Breast epithelium (tissue), 4 donors: ENCODE measurements around the gene DES. TPM values are rescaled to one million over a fixed set of nuclear protein-coding genes. Genes with fewer than 3 reads are reported as not detected.

ENCODE experiments used
- DNase-seq, 2 donors: peaks; one replicate each; pipeline ENCODE4 v3.0.0-alpha.2; 2019; ENCODE audit warnings: low spot score in 2 of 2
- H3K27ac ChIP-seq, 2 donors: fragments of 200-600 bp; sonication (generic) in 1 of 2; one replicate each; pipeline ENCODE4 v1.5.1; 2016 to 2019; ENCODE audit warnings: mild to moderate bottlenecking in 1 of 2
- H3K27me3 ChIP-seq, 2 donors: fragments of 200-600 bp; sonication (generic) in 1 of 2; one replicate each; pipeline versions ENCODE4 v1.5.1 to v1.6.0; 2017 to 2019; ENCODE audit warnings: control low read depth in 1 of 2, mild to moderate bottlenecking in 1 of 2
- H3K36me3 ChIP-seq: fragments of 200-600 bp; one replicate; pipeline ENCODE4 v1.5.1; 2019
- H3K4me1 ChIP-seq, 2 donors: fragments of 200-600 bp; sonication (generic); one replicate each; pipeline ENCODE4 v1.5.1; 2016 to 2019; ENCODE audit warnings: control low read depth in 1 of 2
- H3K4me3 ChIP-seq, 3 donors: fragments of 200-600 bp; sonication (generic); 1 replicate in 2 of 3; 2 replicates in 1 of 3; pipeline ENCODE4 v1.5.1; 2016 to 2019; ENCODE audit warnings: mild to moderate bottlenecking in 3 of 3, moderate library complexity in 2 of 3
- H3K9me3 ChIP-seq, 2 donors: fragments of 200-600 bp; sonication (generic) in 1 of 2; one replicate each; pipeline ENCODE4 v1.5.1; 2016 to 2019; ENCODE audit warnings: control low read depth in 1 of 2
- POLR2A ChIP-seq: fragments of 450-650 bp; IDR thresholded peaks from one replicate; pipeline ENCODE4 v1.6.1; 2016; ENCODE audit warnings: antibody characterized with exemption, mild to moderate bottlenecking, moderate library complexity
- POLR2AphosphoS5 ChIP-seq, 3 donors: sonication (generic); formaldehyde crosslinking; IDR thresholded peaks; one replicate each; pipeline ENCODE4 v1.6.1; 2017; ENCODE audit warnings: antibody characterized with exemption in 3 of 3
- intact Hi-C: fragments of 100-400 bp; cut with DNase I; formaldehyde crosslinking; loops from one replicate; pipeline ENCODE4 v1.15.1; 2023; ENCODE audit warnings: low total_unique reads
- total RNA-seq, 3 donors: library from RNA; depleted of rRNA; stranded (reverse); fragments of >200 nt; gene quantifications; one replicate each; pipeline ENCODE4 v1.1.0, GENCODE V29; 2016
- TF ChIP-seq, protein P1 (sequence below), 3 donors: fragments of 450-650 bp; IDR thresholded peaks; one replicate each; pipeline ENCODE4 v1.5.1; 2016 to 2017; ENCODE audit warnings: antibody characterized with exemption in 3 of 3, mild to moderate bottlenecking in 3 of 3, moderate library complexity in 3 of 3

The DES gene
- total RNA-seq, 3 donors from 2014 or later, result 17.1 to 29.6 (median 29.5) TPM

DNA sequence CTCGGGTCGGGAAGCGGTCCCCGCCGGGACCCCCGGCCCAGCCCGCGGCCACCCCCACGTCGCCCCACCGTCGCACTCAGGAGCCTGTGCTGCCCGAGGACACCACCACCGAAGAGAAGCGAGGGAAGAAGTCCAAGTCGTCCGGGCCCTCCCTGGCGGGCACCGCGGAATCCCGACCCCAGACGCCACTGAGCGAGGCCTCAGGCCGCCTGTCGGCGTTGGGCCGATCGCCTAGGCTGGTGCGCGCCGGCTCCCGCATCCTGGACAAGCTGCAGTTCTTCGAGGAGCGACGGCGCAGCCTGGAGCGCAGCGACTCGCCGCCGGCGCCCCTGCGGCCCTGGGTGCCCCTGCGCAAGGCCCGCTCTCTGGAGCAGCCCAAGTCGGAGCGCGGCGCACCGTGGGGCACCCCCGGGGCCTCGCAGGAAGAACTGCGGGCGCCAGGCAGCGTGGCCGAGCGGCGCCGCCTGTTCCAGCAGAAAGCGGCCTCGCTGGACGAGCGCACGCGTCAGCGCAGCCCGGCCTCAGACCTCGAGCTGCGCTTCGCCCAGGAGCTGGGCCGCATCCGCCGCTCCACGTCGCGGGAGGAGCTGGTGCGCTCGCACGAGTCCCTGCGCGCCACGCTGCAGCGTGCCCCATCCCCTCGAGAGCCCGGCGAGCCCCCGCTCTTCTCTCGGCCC is 30.1 kb downstream of the DES start:
- H3K9me3 ChIP-seq, result no peaks in the 10 kb centered on the region

GRCh38 chr2:219448776-219449341 is 30.7 kb downstream of the DES start:
- intact Hi-C loops, result no loop called here
- H3K36me3 ChIP-seq, result no peaks in the 10 kb centered on the region
- peaks cover 0 to 6% of the 10 kb centered on the region in 2 donors for H3K4me1 ChIP-seq
- no peak for DNase-seq
- H3K27ac ChIP-seq, result no peak overlapping the region
- no peaks in the 10 kb centered on the region for H3K27me3 ChIP-seq
- H3K4me3 ChIP-seq, result no peak overlapping the region
- H3K9me3 ChIP-seq, result no peaks in the 10 kb centered on the region
- TF ChIP-seq POLR2AphosphoS5 (IDR thresholded peaks at IDR 0.05) (no peak), POLR2A (no peak)
- TF ChIP-seq, protein P1, sequence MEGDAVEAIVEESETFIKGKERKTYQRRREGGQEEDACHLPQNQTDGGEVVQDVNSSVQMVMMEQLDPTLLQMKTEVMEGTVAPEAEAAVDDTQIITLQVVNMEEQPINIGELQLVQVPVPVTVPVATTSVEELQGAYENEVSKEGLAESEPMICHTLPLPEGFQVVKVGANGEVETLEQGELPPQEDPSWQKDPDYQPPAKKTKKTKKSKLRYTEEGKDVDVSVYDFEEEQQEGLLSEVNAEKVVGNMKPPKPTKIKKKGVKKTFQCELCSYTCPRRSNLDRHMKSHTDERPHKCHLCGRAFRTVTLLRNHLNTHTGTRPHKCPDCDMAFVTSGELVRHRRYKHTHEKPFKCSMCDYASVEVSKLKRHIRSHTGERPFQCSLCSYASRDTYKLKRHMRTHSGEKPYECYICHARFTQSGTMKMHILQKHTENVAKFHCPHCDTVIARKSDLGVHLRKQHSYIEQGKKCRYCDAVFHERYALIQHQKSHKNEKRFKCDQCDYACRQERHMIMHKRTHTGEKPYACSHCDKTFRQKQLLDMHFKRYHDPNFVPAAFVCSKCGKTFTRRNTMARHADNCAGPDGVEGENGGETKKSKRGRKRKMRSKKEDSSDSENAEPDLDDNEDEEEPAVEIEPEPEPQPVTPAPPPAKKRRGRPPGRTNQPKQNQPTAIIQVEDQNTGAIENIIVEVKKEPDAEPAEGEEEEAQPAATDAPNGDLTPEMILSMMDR (IDR thresholded peaks at IDR 0.05), result no peak

More for the DNA sequence above, 30.1 kb downstream of the DES start:
- no peak overlapping the region for H3K4me3 ChIP-seq
- H3K27ac ChIP-seq, result no peak overlapping the region
- DNase-seq, result no peak
- no peaks in the 10 kb centered on the region for H3K27me3 ChIP-seq
- TF ChIP-seq POLR2A, result no peak
- TF ChIP-seq, protein P1 (IDR thresholded peaks at IDR 0.05), result no peak
- TF ChIP-seq POLR2AphosphoS5 (IDR thresholded peaks at IDR 0.05), result no peak
- no peaks in the 10 kb centered on the region for H3K4me1 ChIP-seq
- H3K36me3 ChIP-seq, result no peaks in the 10 kb centered on the region
- intact Hi-C loops, result no loop called here

DNA sequence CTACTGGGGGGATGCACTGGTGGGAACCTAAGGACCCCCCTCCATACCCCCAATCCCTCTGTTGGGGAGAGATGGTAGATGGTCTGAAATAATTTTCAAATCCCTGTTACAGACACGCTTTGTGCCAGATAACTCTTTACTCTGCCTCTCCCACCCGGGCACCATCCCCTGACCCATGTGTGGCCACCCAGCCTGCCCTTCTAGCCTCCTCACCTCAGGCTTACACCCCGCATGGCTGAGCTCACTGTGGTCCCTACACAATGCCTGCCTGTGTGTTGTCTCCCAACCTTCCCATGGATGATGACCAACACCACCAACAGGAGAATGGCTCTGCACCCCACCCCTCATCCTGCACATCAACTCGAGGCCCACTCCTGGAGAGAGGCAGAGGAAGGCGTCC is 31.4 kb downstream of the DES start:
- H3K4me3 ChIP-seq, result no peak overlapping the region
- DNase-seq, result no peak
- H3K4me1 ChIP-seq, result peaks cover 0 to 9% of the 10 kb centered on the region in 2 donors
- H3K27ac ChIP-seq, result no peak overlapping the region
- TF ChIP-seq, protein P1 (IDR thresholded peaks at IDR 0.05), result no peak
- TF ChIP-seq POLR2AphosphoS5 (IDR thresholded peaks at IDR 0.05), result no peak
- no peak for TF ChIP-seq POLR2A
- no peaks in the 10 kb centered on the region for H3K36me3 ChIP-seq
- intact Hi-C loops, result no loop called here
- H3K9me3 ChIP-seq, result no peaks in the 10 kb centered on the region
- no peaks in the 10 kb centered on the region for H3K27me3 ChIP-seq

DNA sequence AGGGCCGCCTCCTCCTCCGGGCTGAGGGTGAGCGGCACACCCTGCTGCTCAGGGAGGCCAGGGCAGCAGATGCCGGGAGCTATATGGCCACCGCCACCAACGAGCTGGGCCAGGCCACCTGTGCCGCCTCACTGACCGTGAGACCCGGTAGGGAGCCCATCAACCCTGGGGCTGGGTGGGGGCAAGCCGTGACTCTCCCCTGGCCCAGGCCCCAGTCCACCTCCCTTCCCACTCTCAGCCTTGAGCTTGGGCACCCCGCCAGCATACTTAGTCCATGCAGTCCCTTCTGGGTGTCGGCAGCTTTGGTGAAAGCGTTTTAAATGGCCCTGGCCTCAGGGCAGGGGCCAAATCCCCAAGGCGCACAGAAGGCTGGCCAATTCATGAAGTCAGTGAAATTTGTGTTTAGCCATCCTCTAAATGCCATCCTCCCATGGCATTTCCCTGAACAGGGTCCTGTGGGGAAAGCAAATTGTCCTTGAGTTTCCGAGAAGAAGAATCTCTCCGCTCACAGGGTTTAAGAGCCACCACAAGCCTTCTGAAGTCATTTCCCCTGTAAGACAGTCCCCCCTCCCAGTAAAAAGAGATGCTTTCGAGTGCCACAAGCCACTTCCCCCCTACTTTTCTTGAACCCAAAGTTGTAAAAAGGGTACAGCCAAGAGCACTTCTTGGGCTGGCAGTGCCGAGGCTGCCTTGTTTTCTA is 33.6 kb downstream of the DES start:
- Histone ChIP-seq H3K4me3 (no peak overlapping the region), H3K4me1 (peaks cover 0 to 9% of the 10 kb centered on the region in 2 donors), H3K27me3 (no peaks in the 10 kb centered on the region), H3K9me3 (no peaks in the 10 kb centered on the region), H3K36me3 (no peaks in the 10 kb centered on the region), H3K27ac (peak overlapping the region; percentile 90 to 91)
- TF ChIP-seq POLR2A, result no peak
- TF ChIP-seq, protein P1 (IDR thresholded peaks at IDR 0.05), result no peak
- no peak for TF ChIP-seq POLR2AphosphoS5 (IDR thresholded peaks at IDR 0.05)
- DNase-seq, result no peak
- intact Hi-C loops, result no loop called here
